ENCODE data around the gene PLD4.

- TF ChIP-seq CTCF (IDR thresholded peaks at IDR 0.05) (no peak), POLR2A (IDR thresholded peaks at IDR 0.05) (no peak)
These were observed 45.8 kb downstream of the PLD4 start for GRCh38 chr14:104970231-104971068.

Measured in body of pancreas (tissue), 4 donors.